Measurements from ENCODE around the gene KNL1. TPM values are rescaled to one million over a fixed set of nuclear protein-coding genes. Genes with fewer than 3 reads are reported as not detected.

Gene KNL1
- total and polyA plus RNA-seq, 2 of the 8 experiments (the other 6 are each of a cell fraction or from before 2014, with no cell fraction given) = 4.4 to 22.5 TPM

DNA sequence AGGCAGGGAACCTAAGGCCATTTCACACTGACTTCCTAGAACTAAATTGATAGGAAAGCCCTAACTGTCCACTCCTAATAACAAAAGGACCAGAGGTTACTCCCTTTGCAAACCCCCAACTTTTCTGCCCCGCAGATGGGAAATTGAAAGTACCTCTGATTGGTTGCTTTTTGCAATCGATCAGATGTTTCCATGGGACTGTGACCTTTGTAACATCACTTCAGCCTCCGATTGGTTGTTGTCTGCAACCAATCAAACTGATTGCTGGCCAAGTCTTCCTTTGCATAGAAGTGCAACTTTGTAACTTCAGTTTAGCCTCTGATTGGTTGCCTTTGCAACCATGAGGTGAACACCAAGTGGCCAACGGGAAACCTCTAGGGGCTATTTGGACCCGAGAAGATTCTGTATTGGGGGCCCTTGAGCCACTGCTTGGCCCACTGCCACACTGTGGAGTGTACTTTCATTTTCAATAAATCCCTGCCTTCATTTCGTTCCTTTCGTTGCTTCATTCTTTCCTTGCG is 11.3 kb upstream of the KNL1 start:
- Histone ChIP-seq H2BK12ac (ENCODE audit: low read depth, low read length) (no peak overlapping the region), H2BK5ac (ENCODE audit: low read depth, low read length) (no peak overlapping the region), H3K27me3 (replicated peaks in 1 of 4; ENCODE audit: control insufficient read depth in 3 of 4, extremely low read depth in 1 of 4, insufficient read depth in 3 of 4, low read length in 3 of 4) (no peaks in the 10 kb centered on the region), H3K9me3 (ENCODE audit: insufficient read depth in 2 of 2, low read depth in 1 of 2, low read length in 1 of 2) (no peaks in the 10 kb centered on the region), H4K5ac (ENCODE audit: insufficient read length, low read depth, low read length) (no peak overlapping the region), H2AFZ (ENCODE audit: low read length) (no peak overlapping the region), H3K79me1 (ENCODE audit: low read depth, low read length) (no peaks in the 10 kb centered on the region), H3K56ac (replicated peaks; ENCODE audit: insufficient read length, low read depth, low read length) (no peak overlapping the region), H3K23me2 (ENCODE audit: low read depth, low read length) (no peaks in the 10 kb centered on the region; the same call in 1 of the 2 replicates), H2BK120ac (replicated peaks; ENCODE audit: low read depth, low read length) (no peak overlapping the region), H4K91ac (replicated peaks; ENCODE audit: insufficient read length, low read length) (no peak overlapping the region), H3K27ac (ENCODE audit: low read depth, low read length) (no peak overlapping the region), H3K4me1 (replicated peaks in 1 of 4; ENCODE audit: control insufficient read depth in 3 of 4, insufficient read depth in 4 of 4, low read length in 3 of 4) (no peaks in the 10 kb centered on the region), H3K79me2 (ENCODE audit: control insufficient read depth in 1 of 2, insufficient read depth in 2 of 2, low read length in 2 of 2) (no peaks in the 10 kb centered on the region), H4K8ac (ENCODE audit: extremely low read depth, insufficient read depth, low read length) (no peak overlapping the region), H3K14ac (ENCODE audit: insufficient read length) (no peak overlapping the region), H3K23ac (ENCODE audit: insufficient read length) (no peak overlapping the region), H3K18ac (ENCODE audit: extremely low read depth, low read length) (no peak overlapping the region), H3K36me3 (ENCODE audit: control insufficient read depth in 2 of 4, insufficient read depth in 4 of 4, low read length in 3 of 4) (no peaks in the 10 kb centered on the region), H2BK15ac (ENCODE audit: low read length) (no peak overlapping the region), H4K20me1 (replicated peaks in 1 of 2; ENCODE audit: control insufficient read depth in 1 of 2, insufficient read depth in 2 of 2, low read length in 2 of 2) (no peaks in the 10 kb centered on the region), H3K9ac (replicated peaks in 1 of 4; ENCODE audit: extremely low read depth in 1 of 4, low read depth in 3 of 4, low read length in 3 of 4) (no peak overlapping the region), H2AK5ac (ENCODE audit: low read depth, low read length) (no peak overlapping the region), H3K4me2 (ENCODE audit: insufficient read depth in 1 of 2, low read depth in 2 of 2, low read length in 2 of 2) (no peak overlapping the region; a peak in 1 of 4 replicates), H3K4me3 (ENCODE audit: extremely low read depth in 1 of 4, insufficient read depth in 2 of 4, low read depth in 3 of 4, low read length in 4 of 4) (no peak overlapping the region), H2BK20ac (ENCODE audit: low read length) (no peak overlapping the region), H3K4ac (replicated peaks; ENCODE audit: insufficient read length, low read depth, low read length) (no peak overlapping the region)
- ChIA-PET CTCF (ENCODE audit: partially characterized antibody) (no interaction called here), POLR2A (ENCODE audit: partially characterized antibody) (no interaction called here)
- DNase-seq (ENCODE audit: low read depth in 1 of 2, low spot score in 2 of 2) = no peak
- no peak for FAIRE-seq
- TF ChIP-seq MAX (IDR thresholded peaks at IDR 0.05) (no peak), SP1 (IDR thresholded peaks at IDR 0.05; ENCODE audit: low read depth, low read length) (peak; percentile 48; the same call in 1 of the 2 replicates), CHD1 (IDR thresholded peaks at IDR 0.05; ENCODE audit: low read depth, low read length) (no peak)
- 85% methylated on average over 8 of the region's 8 CpGs; no CpG with 5 or more reads in 1 of the 2 experiments for WGBS, 2 experiments (ENCODE audit: extremely low coverage in 1 of 2, insufficient coverage in 1 of 2, insufficient read length in 1 of 2, insufficient replicate concordance in 2 of 2, low coverage in 1 of 2, low lambda C conversion rate in 2 of 2, missing lambda C conversion rate in 1 of 2)

All from H1 (cell line).